Activated effector memory CD4-positive, alpha-beta T cell treated with anti-CD3 and anti-CD28 coated beads, Interleukin-2, amount 50 U/mL, for 16 hours (primary cell): ENCODE data around the gene SRRM2.
"Not testable (repeated sequence)": the region's sequence is repeated elsewhere in the genome, so short reads cannot be mapped to it uniquely, and the experiment has no call there.

Experiments used
- DNase-seq: peaks from one replicate; pipeline ENCODE4 v3.0.0-alpha.2; 2020

The SRRM2 gene

DNA sequence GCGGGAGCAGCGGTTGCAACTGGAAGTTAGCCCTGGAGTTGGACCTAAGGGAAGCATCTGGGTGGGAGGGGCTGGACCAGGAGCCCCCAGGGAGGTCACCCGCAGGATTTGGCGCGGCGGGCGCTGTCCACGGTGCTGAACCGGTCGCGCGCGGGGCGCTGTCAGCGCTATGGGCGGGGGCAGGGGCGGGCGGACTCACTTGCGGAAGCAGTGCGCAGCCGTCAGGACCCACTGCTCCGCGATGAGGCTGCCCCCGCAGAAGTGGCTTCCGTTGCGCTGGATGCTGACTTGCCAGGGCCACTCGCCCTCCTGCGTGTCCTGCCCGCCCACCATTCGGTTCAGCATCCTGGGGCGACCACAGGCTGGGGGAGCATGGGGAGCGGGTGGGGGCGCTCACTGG lies 36.9 kb upstream of the SRRM2 start:
- peak; percentile 94 for DNase-seq

GRCh38 chr16:2715966-2716885 lies 36.2 kb upstream of the SRRM2 start:
- no peak for DNase-seq

- DNase-seq = no peak
These were observed 35.5 kb upstream of the SRRM2 start for GRCh38 chr16:2716948-2717347.

GRCh38 chr16:2717383-2718263 lies 34.8 kb upstream of the SRRM2 start:
- no peak for DNase-seq

GRCh38 chr16:2719328-2720063 lies 32.9 kb upstream of the SRRM2 start:
- DNase-seq = no peak

GRCh38 chr16:2720064-2720457 lies 32.4 kb upstream of the SRRM2 start, which contains the start of gene PRSS27:
TSS of gene PRSS27 (minus strand) at chr16:2720224. CDS start at chr16:2720160, 64 bp downstream.
- DNase-seq = no peak

- peak; percentile 94 for DNase-seq
These were observed 31.5 kb upstream of the SRRM2 start for GRCh38 chr16:2720719-2721633.

GRCh38 chr16:2721634-2722173 lies 30.7 kb upstream of the SRRM2 start:
- DNase-seq = not testable (repeated sequence)

DNA sequence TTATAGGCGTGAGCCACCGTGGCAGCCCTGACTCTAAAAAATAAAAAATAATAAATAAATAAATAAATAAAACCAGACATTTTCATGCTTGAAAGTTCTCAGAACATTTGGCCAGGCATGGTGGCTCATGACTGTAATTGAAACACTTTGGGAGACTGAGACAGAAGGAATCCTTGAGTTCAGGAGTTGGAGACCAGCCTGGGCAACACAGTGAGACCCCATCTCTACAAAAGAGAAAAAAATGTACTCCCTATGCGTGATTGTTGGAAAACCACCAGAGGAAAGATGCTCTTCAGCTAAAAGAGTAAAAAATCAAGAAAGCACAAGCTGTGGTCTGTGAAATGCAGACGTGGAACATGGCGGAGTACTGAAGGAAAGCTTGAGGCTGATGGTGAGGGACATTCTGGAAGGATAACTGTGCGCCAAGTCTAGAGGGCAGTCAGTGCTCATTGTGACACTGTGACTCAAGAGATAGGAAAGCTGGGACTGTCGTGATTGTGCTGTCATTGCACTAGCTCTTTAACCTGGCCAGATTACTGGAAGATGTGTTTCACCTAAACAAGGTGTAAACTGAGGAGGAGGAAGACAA lies 28.3 kb upstream of the SRRM2 start:
- no peak for DNase-seq

DNA sequence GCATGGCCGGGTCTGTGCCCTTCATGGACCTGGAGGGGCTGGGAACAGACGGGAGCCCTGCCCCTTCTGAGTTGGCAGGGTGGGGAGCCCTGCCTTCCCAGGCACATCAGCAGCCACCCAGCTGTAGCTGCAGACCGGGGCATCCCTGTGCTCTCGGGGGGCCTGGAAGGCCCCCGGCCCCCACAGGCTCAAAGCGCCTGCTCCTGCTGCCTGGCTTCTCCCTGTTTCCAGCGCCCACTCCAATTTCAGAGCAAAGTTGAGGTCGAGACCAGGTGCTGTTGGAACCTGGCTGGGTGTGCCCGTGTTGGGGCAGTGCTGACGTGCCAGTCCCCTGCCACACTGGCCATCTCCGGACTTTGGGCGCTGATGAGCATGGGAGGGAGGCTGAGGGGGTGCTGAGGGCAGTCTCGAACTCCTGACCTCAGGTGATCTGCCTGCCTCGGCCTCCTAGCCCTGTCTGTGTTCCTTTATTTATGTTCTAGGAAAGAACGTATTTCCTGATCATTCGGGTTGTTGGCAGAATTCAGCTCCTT lies 27.6 kb upstream of the SRRM2 start:
- no peak for DNase-seq

- DNase-seq = no peak
These were observed 25.5 kb upstream of the SRRM2 start for GRCh38 chr16:2726923-2727322.

GRCh38 chr16:2728034-2728433 lies 24.4 kb upstream of the SRRM2 start:
- no peak for DNase-seq

DNA sequence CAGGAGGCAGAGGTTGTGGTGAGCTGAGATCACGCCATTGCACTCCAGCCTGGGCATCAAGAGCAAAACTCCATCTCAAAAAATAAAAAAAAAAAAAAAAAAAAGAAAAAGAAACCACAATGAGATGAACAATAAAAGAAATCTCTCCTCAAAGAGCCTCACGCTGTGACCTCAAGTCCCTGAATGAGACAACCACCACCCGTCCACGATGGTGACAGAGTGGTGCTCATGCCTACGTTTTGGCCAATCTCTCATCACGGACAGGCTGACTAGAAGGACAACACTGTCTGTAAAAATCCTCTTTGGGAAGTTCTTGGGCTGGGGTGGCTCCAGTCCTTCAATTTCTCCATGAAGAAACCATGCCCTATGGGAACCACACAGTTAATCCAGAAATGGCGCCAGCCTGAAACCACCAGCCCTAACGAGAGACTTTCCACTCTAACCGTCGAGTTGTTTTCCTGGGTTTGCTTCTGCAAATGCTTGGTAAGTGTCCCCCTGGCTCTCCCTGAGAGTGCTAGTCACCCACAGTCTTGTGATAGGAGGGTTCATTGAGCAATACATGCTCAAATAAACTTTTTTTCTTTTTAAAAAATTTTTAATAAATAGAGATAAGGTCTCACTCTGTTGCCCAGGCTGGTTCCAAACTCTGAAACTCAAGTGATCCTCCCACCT lies 17.5 kb upstream of the SRRM2 start:
- DNase-seq = no peak

DNA sequence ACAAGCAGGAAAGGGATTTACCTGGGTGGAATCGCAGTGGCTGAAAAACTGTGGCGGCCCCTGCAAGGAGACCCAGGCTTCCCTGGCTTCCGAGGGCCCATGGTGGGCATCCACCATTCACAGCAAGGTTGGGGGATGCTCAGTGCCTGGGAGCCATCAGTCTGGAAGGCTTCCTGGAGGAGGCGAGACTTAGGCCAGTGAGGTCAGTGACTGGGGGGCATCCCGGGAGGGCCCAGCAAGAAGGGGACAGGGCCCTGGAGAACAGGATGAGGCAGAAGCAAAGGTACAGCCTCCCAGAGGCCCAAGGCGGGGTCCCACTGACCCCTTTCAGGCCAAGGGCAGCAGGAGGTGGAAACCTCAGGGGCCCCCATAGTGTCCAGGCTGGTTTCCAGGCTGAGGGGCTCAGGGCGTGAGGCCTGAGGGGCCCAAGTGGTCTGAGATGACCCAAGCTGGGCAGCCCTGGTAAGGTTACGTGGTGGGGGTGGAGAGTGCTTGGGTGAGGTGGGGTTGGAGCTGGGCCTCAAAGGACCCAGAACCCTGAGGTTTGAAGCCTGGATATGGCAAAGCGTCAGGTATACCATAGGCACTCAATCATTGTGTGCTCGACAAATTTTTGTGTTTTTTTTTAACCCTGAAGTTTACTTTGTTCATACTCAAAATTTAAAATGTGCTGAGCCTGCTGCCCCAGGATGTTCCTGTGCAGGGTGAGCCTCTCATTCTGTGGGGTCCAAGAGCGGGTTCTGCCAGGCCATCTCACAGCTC lies 15.8 kb upstream of the SRRM2 start:
- no peak for DNase-seq

DNA sequence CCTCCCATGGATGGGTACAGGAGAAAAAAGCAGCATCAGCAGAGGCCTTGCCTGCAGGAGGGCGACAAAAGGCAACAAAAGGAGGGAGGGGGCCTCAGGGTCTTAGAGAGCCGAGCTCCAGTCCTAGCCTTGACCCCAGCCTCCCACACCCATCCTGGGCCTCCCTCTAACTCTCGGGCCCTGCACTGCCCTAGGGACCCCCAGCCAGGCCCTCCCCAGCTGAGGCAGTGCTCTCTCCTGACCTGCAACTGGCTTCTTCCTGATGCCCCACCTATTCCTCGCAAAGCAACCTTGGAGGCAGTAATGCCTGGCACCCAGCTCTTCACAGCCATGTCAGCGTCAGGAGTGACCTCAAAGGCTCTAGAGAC lies 15.2 kb upstream of the SRRM2 start:
- DNase-seq = no peak

- no peak for DNase-seq
These were observed 14.5 kb upstream of the SRRM2 start for GRCh38 chr16:2737895-2738418.

DNA sequence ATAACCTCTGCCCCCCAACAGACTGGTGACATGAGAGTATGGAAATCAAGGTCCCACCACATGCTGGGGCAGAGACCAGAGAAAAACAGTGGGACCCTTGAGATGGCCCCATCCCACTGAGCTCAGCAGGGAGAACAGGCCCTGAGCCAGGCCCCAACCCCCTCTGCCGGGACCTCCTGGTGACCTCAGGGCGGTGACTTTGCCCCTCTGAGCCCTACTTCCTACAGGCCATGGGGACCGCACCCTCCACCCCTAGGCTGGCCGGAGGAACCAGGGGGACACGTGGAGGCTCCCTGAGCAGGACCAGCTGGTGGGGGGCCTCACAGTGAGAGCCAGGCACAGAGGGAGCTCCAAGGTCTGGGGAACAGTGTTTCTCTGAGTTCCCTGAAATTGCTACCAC lies 13.8 kb upstream of the SRRM2 start:
- no peak for DNase-seq

- no peak for DNase-seq
These were observed 12.6 kb upstream of the SRRM2 start for GRCh38 chr16:2739625-2740430.
